ENCODE data around the gene SPOCK1.

DNA sequence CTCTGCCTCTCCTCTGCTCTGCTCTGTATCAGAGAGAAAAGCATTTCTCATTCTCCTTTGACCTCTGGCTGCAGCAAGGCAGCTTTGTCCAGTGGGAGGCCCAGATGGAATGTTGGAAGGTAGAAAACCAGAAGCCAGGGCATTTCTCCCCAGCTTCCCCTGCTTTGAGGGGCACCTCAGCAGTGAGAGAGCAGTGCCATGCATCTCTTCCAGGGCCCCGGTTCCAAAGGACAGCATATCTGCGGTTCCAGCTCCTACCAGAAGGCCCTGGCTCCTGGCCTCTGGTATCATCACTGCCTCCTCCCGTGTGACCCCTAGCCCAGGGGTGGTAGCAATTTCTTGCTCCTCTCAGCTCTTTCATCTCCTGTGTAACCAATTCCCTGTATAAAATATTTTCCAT, 190.8 kb downstream of the SPOCK1 start:
- TF ChIP-seq, protein P1, sequence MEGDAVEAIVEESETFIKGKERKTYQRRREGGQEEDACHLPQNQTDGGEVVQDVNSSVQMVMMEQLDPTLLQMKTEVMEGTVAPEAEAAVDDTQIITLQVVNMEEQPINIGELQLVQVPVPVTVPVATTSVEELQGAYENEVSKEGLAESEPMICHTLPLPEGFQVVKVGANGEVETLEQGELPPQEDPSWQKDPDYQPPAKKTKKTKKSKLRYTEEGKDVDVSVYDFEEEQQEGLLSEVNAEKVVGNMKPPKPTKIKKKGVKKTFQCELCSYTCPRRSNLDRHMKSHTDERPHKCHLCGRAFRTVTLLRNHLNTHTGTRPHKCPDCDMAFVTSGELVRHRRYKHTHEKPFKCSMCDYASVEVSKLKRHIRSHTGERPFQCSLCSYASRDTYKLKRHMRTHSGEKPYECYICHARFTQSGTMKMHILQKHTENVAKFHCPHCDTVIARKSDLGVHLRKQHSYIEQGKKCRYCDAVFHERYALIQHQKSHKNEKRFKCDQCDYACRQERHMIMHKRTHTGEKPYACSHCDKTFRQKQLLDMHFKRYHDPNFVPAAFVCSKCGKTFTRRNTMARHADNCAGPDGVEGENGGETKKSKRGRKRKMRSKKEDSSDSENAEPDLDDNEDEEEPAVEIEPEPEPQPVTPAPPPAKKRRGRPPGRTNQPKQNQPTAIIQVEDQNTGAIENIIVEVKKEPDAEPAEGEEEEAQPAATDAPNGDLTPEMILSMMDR (IDR thresholded peaks at IDR 0.05; ENCODE audit: low read depth, low read length), result no peak
- TF ChIP-seq POLR2A (IDR thresholded peaks at IDR 0.05; ENCODE audit: extremely low read depth, insufficient read length) (no peak), MYC (IDR thresholded peaks at IDR 0.05; ENCODE audit: low read depth, low read length) (no peak)
- TF ChIP-seq, protein P2, sequence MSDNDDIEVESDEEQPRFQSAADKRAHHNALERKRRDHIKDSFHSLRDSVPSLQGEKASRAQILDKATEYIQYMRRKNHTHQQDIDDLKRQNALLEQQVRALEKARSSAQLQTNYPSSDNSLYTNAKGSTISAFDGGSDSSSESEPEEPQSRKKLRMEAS (IDR thresholded peaks at IDR 0.05; ENCODE audit: low read depth, low read length), result no peak
